H1 (cell line): ENCODE measurements around the gene WDR74. TPM values are rescaled to one million over a fixed set of nuclear protein-coding genes. Genes with fewer than 3 reads are reported as not detected.

Experiments used
- CBX5 ChIP-seq: fragments of 300-800, 300-1000 bp; sonication (generic); IDR thresholded peaks from 2 replicates; pipeline ENCODE4 v1.7.1; 2016; ENCODE audit warnings: antibody characterized with exemption, low read length, low read depth
- GABPA ChIP-seq: IDR thresholded peaks from 2 replicates; pipeline ENCODE4 v1.6.1; 2011; ENCODE audit warnings: mild to moderate bottlenecking, low read length, moderate library complexity, borderline replicate concordance; ENCODE audit not compliant: insufficient read depth
- HDAC2 ChIP-seq, 2 experiments: fragments of 300-600 bp in 1 of 2; sonication (generic) in 1 of 2; IDR thresholded peaks; 2 replicates each; pipeline ENCODE4 v1.6.1; 2011 to 2012; ENCODE audit warnings: low read depth in 2 of 2, low read length in 2 of 2, mild to moderate bottlenecking in 2 of 2, moderate library complexity in 2 of 2, borderline replicate concordance in 1 of 2, inconsistent platforms in 1 of 2
- KDM4A ChIP-seq: IDR thresholded peaks from one replicate; pipeline ENCODE4 v1.7.1; 2012; ENCODE audit warnings: low read depth, mild to moderate bottlenecking, moderate library complexity, low read length, inconsistent platforms; ENCODE audit not compliant: severe bottlenecking
- PHF8 ChIP-seq: fragments of 200-600 bp; sonication (generic); conservative IDR thresholded peaks from 2 replicates; pipeline ENCODE4 v1.7.1; 2012; ENCODE audit warnings: low read depth, mild to moderate bottlenecking, inconsistent platforms, low read length, moderate library complexity
- POLR2AphosphoS5 ChIP-seq: IDR thresholded peaks from 2 replicates; pipeline ENCODE4 v1.6.1; 2011; ENCODE audit warnings: low read depth, low read length
- RBBP5 ChIP-seq: IDR thresholded peaks from 2 replicates; pipeline ENCODE4 v1.7.1; 2012; ENCODE audit warnings: low read depth, mild to moderate bottlenecking, inconsistent platforms, low read length, moderate library complexity, borderline replicate concordance
- SIN3A ChIP-seq, 2 experiments: IDR thresholded peaks in 1 of 2; conservative IDR thresholded peaks in 1 of 2; 2 replicates each; pipeline ENCODE4 v1.6.1; 2011 to 2012; ENCODE audit warnings: low read length in 2 of 2, improper control_type of control experiment in 1 of 2, low read depth in 1 of 2, mild to moderate bottlenecking in 1 of 2
- SP2 ChIP-seq: IDR thresholded peaks from 2 replicates; pipeline ENCODE4 v1.6.1; 2012; ENCODE audit warnings: mild to moderate bottlenecking, low read length, inconsistent platforms
- SP4 ChIP-seq: IDR thresholded peaks from 2 replicates; pipeline ENCODE4 v1.6.1; 2012; ENCODE audit warnings: low read length, inconsistent platforms
- SUZ12 ChIP-seq: fragments of 200-600 bp; sonication (generic); IDR thresholded peaks from 2 replicates; pipeline ENCODE4 v1.6.1; 2012; ENCODE audit warnings: mild to moderate bottlenecking, inconsistent platforms, low read length, moderate library complexity, mixed read lengths
- TAF7 ChIP-seq: optimal IDR thresholded peaks from 2 replicates; pipeline ENCODE3; 2011; ENCODE audit warnings: low read depth, mild to moderate bottlenecking, inconsistent platforms, low read length, moderate library complexity, borderline replicate concordance
- polyA plus RNA-seq, 7 experiments: library from polyadenylated mRNA; depleted of rRNA in 3 of 7; stranded (reverse) in 5 of 7; unstranded in 2 of 7; fragments of >200 nt in 5 of 7; fragments of 200-250 nt in 2 of 7; gene quantifications; 1 replicate in 5 of 7; 2 replicates in 1 of 7; 4 replicates in 1 of 7; pipeline versions ENCODE4 v1.2.1 to v1.2.3, GENCODE V29; 2011 to 2013; ENCODE audit warnings: missing spikeins in 2 of 7, mixed read lengths in 2 of 7
- total RNA-seq: library from RNA; stranded (reverse); fragmentation: NEBNext Ultra II Directional; extraction: Animal tissue kit (Norgen Biotek cat#: 25700); gene quantifications from 2 replicates; pipeline ENCODE4 v1.2.1, GENCODE V29; 2021
- TF ChIP-seq, protein P1 (sequence below): IDR thresholded peaks from 2 replicates; pipeline ENCODE4 v1.6.1; 2012; ENCODE audit warnings: inconsistent platforms
- TF ChIP-seq, protein P2 (sequence below): IDR thresholded peaks from 2 replicates; pipeline ENCODE4 v1.6.1; 2011; ENCODE audit warnings: low read length, improper control_type of control experiment

Gene WDR74
- total and polyA plus RNA-seq, 2 of the 8 experiments (the other 6 are each of a cell fraction or from before 2014, with no cell fraction given), result 93.6 to 97.0 TPM

DNA sequence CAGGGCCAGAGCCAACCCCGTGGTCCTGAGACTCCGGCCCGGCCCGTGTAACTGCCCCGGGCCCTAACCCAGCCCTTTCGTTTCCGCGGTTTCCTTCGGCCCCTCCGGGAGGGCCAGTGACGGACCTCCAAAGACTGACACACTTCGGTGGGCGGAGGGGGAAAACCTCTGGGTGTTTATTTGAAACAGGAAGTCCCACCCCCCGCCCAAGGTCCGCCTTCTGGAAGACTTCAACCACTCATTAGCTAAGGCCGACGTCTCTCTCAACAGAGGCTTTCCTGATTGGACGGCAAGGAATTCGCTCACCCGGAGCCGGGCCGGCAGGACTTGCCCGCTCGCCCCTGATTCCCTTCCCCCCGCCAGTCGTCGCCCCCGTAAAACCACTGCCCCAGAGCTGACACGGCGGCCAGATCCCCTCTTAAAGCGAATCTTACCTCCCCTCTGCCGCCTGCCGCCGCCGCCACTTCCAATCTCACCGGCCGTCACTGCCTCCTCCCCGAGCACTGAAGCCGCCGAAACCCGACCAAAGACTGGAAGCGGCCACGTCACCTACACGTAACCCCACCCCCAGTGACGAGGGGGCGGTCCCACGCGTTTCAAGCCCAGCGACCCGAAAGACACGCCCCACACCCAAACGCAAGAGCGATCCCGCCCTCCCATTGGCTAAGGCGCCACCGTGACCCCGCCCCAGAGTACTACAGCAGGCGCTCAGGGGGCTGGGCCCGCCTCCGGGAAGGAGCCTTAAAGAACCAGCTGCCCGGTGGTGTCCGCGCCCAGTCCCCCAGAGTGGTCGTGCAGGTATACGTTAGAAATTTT is 7.7 kb downstream of the WDR74 start, which contains the start of gene STX5 (continued):
- TF ChIP-seq, protein P1, sequence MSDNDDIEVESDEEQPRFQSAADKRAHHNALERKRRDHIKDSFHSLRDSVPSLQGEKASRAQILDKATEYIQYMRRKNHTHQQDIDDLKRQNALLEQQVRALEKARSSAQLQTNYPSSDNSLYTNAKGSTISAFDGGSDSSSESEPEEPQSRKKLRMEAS, result peak; percentile 10; the same call in 1 of the 2 replicates
- TF ChIP-seq PHF8 (peak; percentile 97), SIN3A (conservative IDR thresholded peaks at IDR 0.05 in 1 of 2, IDR thresholded peaks at IDR 0.05 in 1 of 2; ENCODE audit: low read depth in 1 of 2, low read length in 2 of 2) (peak; percentile 78 to 82; a peak in 2 of 4 replicates), POLR2AphosphoS5 (peak; percentile 88; the same call in 1 of the 2 replicates), SP4 (peak; percentile 91), SUZ12 (no peak), SP2 (peak; percentile 91), TAF7 (peak; percentile 67), GABPA (peak; percentile 94), HDAC2 (IDR thresholded peaks at IDR 0.05; ENCODE audit: borderline replicate concordance in 1 of 2, low read depth in 2 of 2, low read length in 2 of 2) (0 out of 4 replicates have a peak, but pooled peaks of 1 of the 2 experiments have one; percentile 17), CBX5 (no peak), RBBP5 (0 out of 2 replicates have a peak, but pooled peaks have one; percentile 28), KDM4A (peak; percentile 13)
- TF ChIP-seq, protein P2, sequence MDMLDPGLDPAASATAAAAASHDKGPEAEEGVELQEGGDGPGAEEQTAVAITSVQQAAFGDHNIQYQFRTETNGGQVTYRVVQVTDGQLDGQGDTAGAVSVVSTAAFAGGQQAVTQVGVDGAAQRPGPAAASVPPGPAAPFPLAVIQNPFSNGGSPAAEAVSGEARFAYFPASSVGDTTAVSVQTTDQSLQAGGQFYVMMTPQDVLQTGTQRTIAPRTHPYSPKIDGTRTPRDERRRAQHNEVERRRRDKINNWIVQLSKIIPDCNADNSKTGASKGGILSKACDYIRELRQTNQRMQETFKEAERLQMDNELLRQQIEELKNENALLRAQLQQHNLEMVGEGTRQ, result peak; percentile 45; the same call in 1 of the 2 replicates
